K562 (cell line): ENCODE measurements around the gene VRK2. TPM values are rescaled to one million over a fixed set of nuclear protein-coding genes. Genes with fewer than 3 reads are reported as not detected.

Experiments
- ATAC-seq: fragments of 200-7000 bp; cut with Tn5 transposase; 3 replicates; pipeline ENCODE4 v1.9.1; 2020; ENCODE audit warnings: moderate library complexity
- BruUV-seq: library from RNA; stranded (reverse); fragments of 400-500 nt; replicated peaks from 2 replicates; lab custom pipeline; 2021; lab: Mats Ljungman, UMichigan
- CTCF ChIA-PET: fragments of 300-600 bp; formaldehyde crosslinking; extraction: SDS; loops from one replicate; lab custom pipeline; 2021; ENCODE audit warnings: low intra/inter-chr PET ratio; lab: Yijun Ruan, JAX
- POLR2A ChIA-PET: fragments of 300-600, 350-650 bp; sonication (Branson Sonifier 250); formaldehyde crosslinking; extraction: SDS; loops from one replicate; lab custom pipeline; 2021; ENCODE audit warnings: antibody characterized with exemption, inconsistent platforms; lab: Yijun Ruan, JAX
- DNase-seq, 4 experiments: peaks; one replicate each; pipeline versions ENCODE4 v3.0.0 to v3.0.0-alpha.2; 2011 to 2018; ENCODE audit warnings: low spot score in 3 of 4, mixed read lengths in 3 of 4; ENCODE audit errors: extremely low read depth in 1 of 4
- FAIRE-seq: peaks from 2 replicates; lab custom pipeline; 2011; peaks lifted over from hg19 to GRCh38; lab: Jason Lieb, UNC
- H2AFZ ChIP-seq: 2 replicates; pipeline ENCODE4 v1.6.0; 2011; ENCODE audit warnings: low read depth, low read length, control low read depth, inconsistent platforms
- H3K27ac ChIP-seq: fragments of 200-600 bp; 3 replicates; pipeline ENCODE4 v1.8.0; 2011; ENCODE audit warnings: low read depth, mild to moderate bottlenecking, control low read depth, inconsistent platforms, low read length, moderate library complexity, mixed read lengths; ENCODE audit errors: extremely low read depth
- H3K27me3 ChIP-seq, 2 experiments: fragments of 300-600 bp in 1 of 2; 2 replicates in 1 of 2; 3 replicates in 1 of 2; pipeline versions ENCODE4 v1.6.0 to v1.8.0; 2011; ENCODE audit warnings: inconsistent platforms in 2 of 2, low read length in 2 of 2, mild to moderate bottlenecking in 1 of 2, mixed read lengths in 1 of 2, moderate library complexity in 1 of 2; ENCODE audit not compliant: control insufficient read depth in 2 of 2, insufficient read depth in 2 of 2
- H3K36me3 ChIP-seq: fragments of 300-600 bp; 3 replicates; pipeline ENCODE4 v1.8.0; 2011; ENCODE audit warnings: mild to moderate bottlenecking, low read length, inconsistent platforms; ENCODE audit not compliant: control insufficient read depth, insufficient read depth
- H3K4me1 ChIP-seq, 2 experiments: fragments of 200-600 bp in 1 of 2; replicated peaks in 1 of 2; 2 replicates in 1 of 2; 3 replicates in 1 of 2; pipeline versions ENCODE4 v1.5.1 to v1.8.0; 2011; ENCODE audit warnings: inconsistent platforms in 2 of 2, low read length in 2 of 2, mild to moderate bottlenecking in 1 of 2, mixed read lengths in 1 of 2, moderate library complexity in 1 of 2; ENCODE audit not compliant: control insufficient read depth in 2 of 2, insufficient read depth in 2 of 2
- H3K4me2 ChIP-seq: 2 replicates; pipeline ENCODE4 v1.6.1; 2011; ENCODE audit warnings: low read length, control low read depth, inconsistent platforms, mixed read lengths; ENCODE audit not compliant: insufficient read depth
- H3K4me3 ChIP-seq: fragments of 200-600 bp; sonication (generic), shearing (Covaris generic); 2 replicates; pipeline ENCODE4 v1.5.1; 2016; ENCODE audit warnings: control low read depth, inconsistent platforms
- H3K79me2 ChIP-seq: fragments of 200-600 bp; 3 replicates; pipeline ENCODE4 v1.8.0; 2011; ENCODE audit warnings: low read length, inconsistent platforms; ENCODE audit not compliant: control insufficient read depth, insufficient read depth
- H3K9ac ChIP-seq, 2 experiments: 2 replicates each; pipeline versions ENCODE4 v1.6.0 to v1.6.1; 2011; ENCODE audit warnings: low read depth in 2 of 2, low read length in 2 of 2, control low read depth in 1 of 2, inconsistent platforms in 1 of 2, mild to moderate bottlenecking in 1 of 2, mixed read lengths in 1 of 2; ENCODE audit not compliant: insufficient read depth in 1 of 2
- H3K9me1 ChIP-seq: one replicate; pipeline ENCODE4 v1.6.0; 2011; ENCODE audit warnings: inconsistent platforms, mild to moderate bottlenecking, low read length, moderate library complexity; ENCODE audit not compliant: control insufficient read depth, insufficient read depth
- H3K9me3 ChIP-seq: replicated peaks from 2 replicates; pipeline ENCODE4 v1.5.1; 2011; ENCODE audit warnings: low read depth, low read length, inconsistent platforms; ENCODE audit not compliant: control insufficient read depth, insufficient read depth
- H4K20me1 ChIP-seq: replicated peaks from 2 replicates; pipeline ENCODE4 v1.6.1; 2011; ENCODE audit warnings: low read length, inconsistent platforms, mixed read lengths; ENCODE audit not compliant: control insufficient read depth, insufficient read depth
- ARID1B ChIP-seq: fragments of 450-650 bp; IDR thresholded peaks from 2 replicates; pipeline ENCODE4 v1.6.1; 2016; ENCODE audit warnings: antibody characterized with exemption, mild to moderate bottlenecking, inconsistent platforms
- BDP1 ChIP-seq: IDR thresholded peaks from 3 replicates; pipeline ENCODE4 v1.6.1; 2011; ENCODE audit not compliant: insufficient read length, insufficient read depth
- CBX3 ChIP-seq, 2 experiments: IDR thresholded peaks; 1 replicate in 1 of 2; 2 replicates in 1 of 2; pipeline ENCODE4 v1.6.1; 2012; ENCODE audit warnings: inconsistent platforms in 2 of 2, low read length in 2 of 2, borderline replicate concordance in 1 of 2, control low read depth in 1 of 2
- EP300 ChIP-seq: IDR thresholded peaks from 2 replicates; pipeline ENCODE4 v1.6.1; 2012; ENCODE audit warnings: low read length, improper control_type of control experiment
- ETV6 ChIP-seq, 3 experiments: fragments of 150-350 bp in 1 of 3; sonication (generic) in 1 of 3; formaldehyde crosslinking in 1 of 3; IDR thresholded peaks; 2 replicates each; pipeline versions ENCODE4 v1.6.1 to v1.8.0; 2014 to 2022; ENCODE audit warnings: borderline replicate concordance in 2 of 3, low read depth in 2 of 3, antibody characterized with exemption in 1 of 3, low read length in 1 of 3, mild to moderate bottlenecking in 1 of 3, missing genetic modification reagents in 1 of 3
- FOXJ3 ChIP-seq: sonication (generic); formaldehyde crosslinking; IDR thresholded peaks from 2 replicates; pipeline ENCODE4 v1.4.0; 2020; ENCODE audit warnings: mild to moderate bottlenecking, missing genetic modification reagents
- HDAC8 ChIP-seq: fragments of 450-650 bp; IDR thresholded peaks from 2 replicates; pipeline ENCODE4 v1.6.1; 2016; ENCODE audit warnings: mild to moderate bottlenecking, missing genetic modification characterization, moderate library complexity, missing compliant biosample characterization
- HIVEP1 ChIP-seq: fragments of 250-450 bp; sonication (Bioruptor Pico); IDR thresholded peaks from 2 replicates; pipeline ENCODE4 v1.4.0; 2020; ENCODE audit warnings: mild to moderate bottlenecking
- HNRNPLL ChIP-seq: fragments of 200-400 bp; formaldehyde crosslinking; IDR thresholded peaks from 2 replicates; pipeline ENCODE4 v1.6.1; 2017; ENCODE audit warnings: low read length, low read depth, mild to moderate bottlenecking; ENCODE audit not compliant: poor library complexity, severe bottlenecking
- KAT8 ChIP-seq: fragments of 450-650 bp; IDR thresholded peaks from 2 replicates; pipeline ENCODE4 v1.6.1; 2016; ENCODE audit warnings: low read depth, mild to moderate bottlenecking
- MED1 ChIP-seq: sonication (generic); formaldehyde crosslinking; IDR thresholded peaks from 2 replicates; pipeline ENCODE4 v1.8.1; 2023; ENCODE audit warnings: missing genetic modification reagents, borderline replicate concordance
- MEF2A ChIP-seq: IDR thresholded peaks from 2 replicates; pipeline ENCODE4 v1.6.1; 2011; ENCODE audit warnings: low read depth, mild to moderate bottlenecking, low read length, moderate library complexity; ENCODE audit not compliant: control insufficient read depth
- MIER1 ChIP-seq: fragments of 450-650 bp; IDR thresholded peaks from 2 replicates; pipeline ENCODE4 v1.6.1; 2016; ENCODE audit warnings: antibody characterized with exemption, mild to moderate bottlenecking, low read depth
- NFIX ChIP-seq: fragments of 250-450 bp; sonication (Bioruptor Pico); IDR thresholded peaks from 2 replicates; pipeline ENCODE4 v1.4.0; 2020; ENCODE audit warnings: low read depth, mild to moderate bottlenecking, moderate library complexity
- PYGO2 ChIP-seq: fragments of 450-650 bp; IDR thresholded peaks from 2 replicates; pipeline ENCODE4 v1.6.1; 2016; ENCODE audit warnings: mild to moderate bottlenecking, missing genetic modification characterization, moderate library complexity, missing compliant biosample characterization
- RBM22 ChIP-seq: fragments of 200-400 bp; formaldehyde crosslinking; IDR thresholded peaks from 2 replicates; pipeline ENCODE4 v1.6.1; 2018; ENCODE audit warnings: low read length, low read depth; ENCODE audit not compliant: poor library complexity, severe bottlenecking
- SETDB1 ChIP-seq: IDR thresholded peaks from one replicate; pipeline ENCODE4 v1.6.1; 2012; ENCODE audit warnings: low read length, control low read depth, inconsistent platforms
- THRA ChIP-seq: fragments of 450-650 bp; IDR thresholded peaks from 2 replicates; pipeline ENCODE4 v1.6.1; 2017; ENCODE audit warnings: mild to moderate bottlenecking, moderate library complexity
- TRIM24 ChIP-seq, 2 experiments: fragments of 450-650 bp; IDR thresholded peaks; 2 replicates each; pipeline ENCODE4 v1.6.1; 2016
- ZNF57 ChIP-seq: fragments of 450-650 bp; formaldehyde crosslinking; IDR thresholded peaks from 2 replicates; pipeline ENCODE4 v1.4.0; 2020; ENCODE audit warnings: mild to moderate bottlenecking, moderate library complexity
- ZNF655 ChIP-seq: fragments of 250-450 bp; sonication (Bioruptor Pico); IDR thresholded peaks from 2 replicates; pipeline ENCODE4 v1.5.0; 2021
- WGBS: fragments of 100-300 bp; shearing (Covaris generic); methylation state at CpG from one replicate; pipeline ENCODE4 v1.1.6; 2016; ENCODE audit warnings: low coverage, mixed read lengths; ENCODE audit not compliant: insufficient coverage; ENCODE audit errors: missing lambda C conversion rate; 5-methylcytosine and 5-hydroxymethylcytosine counted together
- in situ Hi-C: fragments of 300-500 bp; cut with MboI; formaldehyde crosslinking; loops from 4 replicates; pipeline ENCODE4 v1.15.0; 2018; ENCODE audit warnings: inconsistent platforms, mixed read lengths
- intact Hi-C: fragments of 100-400 bp; cut with micrococcal nuclease; formaldehyde crosslinking; loops from 2 replicates; pipeline ENCODE4 v1.14.2; 2022
- polyA plus RNA-seq, 8 experiments: library from polyadenylated mRNA; depleted of rRNA in 4 of 8; stranded (reverse) in 5 of 8; unstranded in 3 of 8; fragments of >200 nt; fragmentation: Nextera tagmentation in 2 of 8; fragmentation: Illumina TruSeq in 1 of 8; extraction: Ambion mirVana in 2 of 8; extraction: Trizol in 1 of 8; gene quantifications; 2 replicates each; pipeline versions ENCODE4 v1.2.1 to v1.2.3, GENCODE V29; 2011 to 2014; ENCODE audit warnings: inconsistent platforms in 1 of 8, missing spikeins in 1 of 8
- total RNA-seq, 7 experiments: library from RNA; depleted of rRNA in 6 of 7; stranded (reverse); fragments of >200 nt in 6 of 7; fragmentation: Illumina TruSeq in 2 of 7; extraction: Trizol in 2 of 7; gene quantifications; 2 replicates each; pipeline versions ENCODE4 v1.2.1 to v1.2.3, GENCODE V29; 2011 to 2021; ENCODE audit warnings: low replicate concordance in 1 of 7

Gene VRK2
- total and polyA plus RNA-seq, 9 of the 15 experiments (the other 6 are each of a cell fraction or from before 2014, with no cell fraction given): 22.6 to 49.2 (median 36.2) TPM

- TF ChIP-seq CBX3 (IDR thresholded peaks at IDR 0.05; ENCODE audit: borderline replicate concordance in 1 of 2, low read length in 2 of 2) (no peak), SETDB1 (no peak), KAT8 (no peak), MEF2A (no peak)
Observed at GRCh38 chr2:58137856-58138255, 91.2 kb downstream of the VRK2 start (continued).

- BruUV-seq: no TSS peak
- intact Hi-C loops: no loop called here
- ATAC-seq: no peak
- TF ChIP-seq ZNF655 (CRISPR knock-in tag): no peak
- no peak for TF ChIP-seq TRIM24 (IDR thresholded peaks at IDR 0.05)
- TF ChIP-seq THRA: no peak
- TF ChIP-seq RBM22: no peak
- no peak for TF ChIP-seq PYGO2 (tag)
- no peak for TF ChIP-seq HNRNPLL
- TF ChIP-seq HDAC8 (tag): no peak
- no peak for TF ChIP-seq MIER1
- no peak for TF ChIP-seq ARID1B
- TF ChIP-seq NFIX (CRISPR knock-in tag): no peak
- TF ChIP-seq FOXJ3: no peak
- TF ChIP-seq BDP1: no peak
- TF ChIP-seq ETV6 (IDR thresholded peaks at IDR 0.05; ENCODE audit: borderline replicate concordance in 1 of 2, low read depth in 2 of 2, low read length in 1 of 2): no peak
- TF ChIP-seq ETV6 (CRISPR knock-in tag; IDR thresholded peaks at IDR 0.05; ENCODE audit: borderline replicate concordance): no peak
- no peak for TF ChIP-seq EP300
- no peak for TF ChIP-seq HIVEP1 (CRISPR knock-in tag)
- no peak for TF ChIP-seq MED1 (CRISPR knock-in tag)
- TF ChIP-seq ZNF57 (CRISPR knock-in tag): no peak
- H3K4me3 ChIP-seq: no peak overlapping the region
- ChIA-PET POLR2A (no interaction called here), CTCF (no interaction called here)
- H3K9me3 ChIP-seq: no peaks in the 10 kb centered on the region
- H3K27me3 ChIP-seq: no peaks in the 10 kb centered on the region
- FAIRE-seq: no peak
- H3K4me2 ChIP-seq: no peak overlapping the region
- no peaks in the 10 kb centered on the region for H3K4me1 ChIP-seq
- in situ Hi-C loops: no loop called here
- no peak overlapping the region for H2AFZ ChIP-seq
- H3K27ac ChIP-seq: no peak overlapping the region
- no peak for DNase-seq
- no peaks in the 10 kb centered on the region for H4K20me1 ChIP-seq
- peaks cover 18% of the 10 kb centered on the region; the same call in 2 of the 3 replicates for H3K36me3 ChIP-seq
- 84% methylated on average over 3 of the region's 3 CpGs for WGBS
- H3K9ac ChIP-seq: no peak overlapping the region
- H3K79me2 ChIP-seq: no peaks in the 10 kb centered on the region
- H3K9me1 ChIP-seq: no peaks in the 10 kb centered on the region
Observed at GRCh38 chr2:58138396-58139030, 91.9 kb downstream of the VRK2 start.
